Naive B cell (primary cell): ENCODE data around the gene KDM2A. TPM values are rescaled to one million over a fixed set of nuclear protein-coding genes. Genes with fewer than 3 reads are reported as not detected.

Experiments used
- ATAC-seq, 2 donors: fragments of 150-1000 bp; cut with Tn5 transposase; 2 replicates each; pipeline ENCODE4 v1.10.0; 2021; ENCODE audit warnings: low read depth in 2 of 2, mild to moderate bottlenecking in 2 of 2, moderate library complexity in 2 of 2
- DNase-seq: peaks from one replicate; pipeline ENCODE4 v3.0.0; 2022
- H3K27ac Mint-ChIP-seq, 6 donors: one replicate each; pipeline ENCODE4 v1.8.0; 2020 to 2022; ENCODE audit warnings: mild to moderate bottlenecking in 6 of 6, mixed read lengths in 6 of 6, moderate library complexity in 5 of 6, inconsistent platforms in 2 of 6
- H3K27me3 Mint-ChIP-seq, 3 donors: one replicate each; pipeline ENCODE4 v1.8.0; 2021 to 2022; ENCODE audit warnings: mixed read lengths in 3 of 3, mild to moderate bottlenecking in 1 of 3
- H3K36me3 Mint-ChIP-seq, 2 donors: one replicate each; pipeline ENCODE4 v1.8.0; 2020 to 2022; ENCODE audit warnings: mixed read lengths in 2 of 2, inconsistent platforms in 1 of 2, mild to moderate bottlenecking in 1 of 2
- H3K4me1 Mint-ChIP-seq, 3 donors: one replicate each; pipeline ENCODE4 v1.8.0; 2020 to 2022; ENCODE audit warnings: mixed read lengths in 3 of 3, inconsistent platforms in 1 of 3, mild to moderate bottlenecking in 1 of 3, moderate library complexity in 1 of 3
- H3K4me3 Mint-ChIP-seq, 8 donors: one replicate each; pipeline ENCODE4 v1.8.0; 2020 to 2022; ENCODE audit warnings: mild to moderate bottlenecking in 8 of 8, mixed read lengths in 8 of 8, moderate library complexity in 8 of 8, inconsistent platforms in 2 of 8
- H3K9me3 Mint-ChIP-seq, 7 donors: one replicate each; pipeline ENCODE4 v1.8.0; 2020 to 2022; ENCODE audit warnings: mixed read lengths in 7 of 7, mild to moderate bottlenecking in 5 of 7, inconsistent platforms in 2 of 7, moderate library complexity in 1 of 7
- polyA plus RNA-seq, 6 donors: library from polyadenylated mRNA; unstranded; fragments of 300-500 nt; fragmentation: Illumina TruSeq; gene quantifications; one replicate each; pipeline ENCODE4 v1.2.3, GENCODE V29; 2021; ENCODE audit warnings: low read depth in 6 of 6

Gene KDM2A
- polyA plus RNA-seq, 6 donors from 2014 or later: 3.6 to 26.3 (median 14.9) TPM

DNA sequence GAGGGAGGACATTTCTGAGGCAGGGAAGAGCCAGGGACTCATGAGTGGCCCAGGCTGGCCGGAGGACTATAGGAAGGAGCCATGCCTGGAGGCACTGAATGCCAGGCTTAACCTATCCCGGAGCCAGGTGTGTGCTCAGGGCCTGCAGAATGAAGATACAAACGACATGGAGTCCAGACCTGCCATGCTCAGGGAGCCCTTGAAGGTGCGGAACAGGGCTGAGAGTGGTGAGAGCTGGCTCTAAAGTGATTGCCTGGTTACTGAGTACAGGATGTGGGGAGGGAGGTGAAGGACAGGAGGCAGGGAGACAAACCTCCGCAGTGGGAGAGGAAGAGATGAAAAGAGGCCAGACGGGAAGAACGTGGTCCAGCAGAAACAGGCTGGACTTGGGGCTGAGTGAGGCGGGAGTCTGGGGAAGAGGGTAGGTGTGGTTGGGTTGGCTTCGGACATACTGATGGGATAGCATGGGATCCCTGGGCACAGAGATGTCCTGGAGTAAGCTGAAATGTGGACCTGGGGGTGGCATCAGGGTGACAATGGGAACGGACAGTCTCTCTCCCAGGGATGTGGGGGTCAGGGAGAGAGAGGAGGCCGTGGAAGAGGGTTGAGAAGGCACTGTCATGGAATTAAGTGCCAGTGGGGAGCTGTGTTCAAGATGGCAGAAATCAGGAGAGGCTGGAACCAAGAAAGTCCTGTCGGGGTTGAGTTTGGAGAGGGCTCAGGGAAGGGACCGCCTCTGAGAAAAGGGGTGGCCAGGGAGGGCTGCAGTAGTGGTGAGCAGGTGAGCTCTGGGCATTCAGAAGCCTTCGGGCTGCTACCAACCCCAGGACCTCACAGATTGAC, 168.5 kb downstream of the KDM2A start:
- ATAC-seq: no peak

DNA sequence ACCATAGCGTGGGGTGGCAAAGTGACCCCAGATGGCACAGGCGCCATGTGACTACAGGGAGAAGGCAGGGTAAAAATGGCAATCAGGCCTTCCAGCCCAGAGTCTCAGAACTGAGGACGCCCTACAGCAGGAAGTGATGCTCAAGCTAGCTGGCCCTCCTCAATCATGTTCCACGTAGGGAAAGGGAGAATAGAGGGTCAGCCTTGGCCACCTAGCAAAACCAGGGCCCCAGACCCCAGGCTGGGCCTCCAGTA, 169.1 kb downstream of the KDM2A start:
- Mint-ChIP-seq H3K36me3 (peaks cover 8 to 12% of the 10 kb centered on the region in 2 donors), H3K27me3 (no peaks in the 10 kb centered on the region), H3K4me3 (peak overlapping the region; percentile 79 to 92 (median 84)), H3K4me1 (peaks cover 36 to 52% (median 46%) of the 10 kb centered on the region in 3 donors), H3K27ac (peak overlapping the region; percentile 97 to 99 (median 98)), H3K9me3 (no peaks in the 10 kb centered on the region)
- DNase-seq (no peak), ATAC-seq (no peak)

More for the DNA sequence above, 168.5 kb downstream of the KDM2A start:
- Mint-ChIP-seq H3K27me3 (no peaks in the 10 kb centered on the region), H3K36me3 (peaks cover 3 to 8% of the 10 kb centered on the region in 2 donors), H3K4me1 (peaks cover 31 to 47% (median 41%) of the 10 kb centered on the region in 3 donors), H3K27ac (peak overlapping the region; percentile 97 to 99 (median 98)), H3K9me3 (no peaks in the 10 kb centered on the region), H3K4me3 (peak overlapping the region; percentile 79 to 92 (median 84))
- no peak for DNase-seq

DNA sequence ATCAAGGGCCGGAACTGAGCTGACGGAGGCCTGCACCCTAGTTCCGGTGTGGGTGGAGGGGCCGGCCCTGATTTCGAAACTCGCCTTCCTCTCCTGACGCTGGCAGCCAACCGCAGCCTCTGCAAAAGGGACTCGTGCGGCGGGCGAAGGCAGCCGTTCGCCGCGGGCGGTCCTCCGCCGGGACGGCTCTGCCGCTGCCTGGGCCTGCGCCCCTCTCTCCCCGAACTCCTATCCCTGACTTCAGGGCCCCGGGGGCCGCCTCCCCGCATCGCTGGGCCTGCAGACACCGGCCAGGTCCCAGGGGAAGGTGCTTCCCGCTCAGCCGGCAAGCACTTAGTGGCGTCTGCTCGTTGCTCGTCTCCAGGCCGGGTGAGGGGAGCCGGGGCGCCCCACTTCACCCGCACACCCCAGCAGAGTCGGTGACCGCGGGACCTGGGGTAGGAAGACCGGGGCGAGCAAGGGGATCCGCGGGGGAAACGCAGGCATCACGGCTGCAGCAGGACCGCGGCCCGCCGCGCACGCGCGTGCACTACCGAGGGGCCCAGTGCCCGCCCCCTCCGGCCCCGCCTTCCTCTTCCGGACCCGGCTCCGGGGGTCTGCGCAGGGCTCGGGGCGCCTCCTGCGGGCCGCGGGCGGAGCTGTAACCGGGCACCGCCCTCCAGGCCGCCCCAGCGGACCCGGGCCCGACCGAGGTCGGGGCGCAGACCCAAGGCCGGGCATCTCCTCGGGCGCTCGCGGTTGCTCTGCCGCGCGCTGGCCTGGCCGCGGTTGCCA, 169.6 kb downstream of the KDM2A start:
- ATAC-seq (peak; percentile 75 to 76), DNase-seq (peak; percentile 95)
- H3K4me3 Mint-ChIP-seq: peak overlapping the region; percentile 79 to 92 (median 84)
- H3K27me3 Mint-ChIP-seq: no peaks in the 10 kb centered on the region
- H3K9me3 Mint-ChIP-seq: no peaks in the 10 kb centered on the region
- H3K4me1 Mint-ChIP-seq: peaks cover 37 to 52% (median 48%) of the 10 kb centered on the region in 3 donors
- peak overlapping the region; percentile 97 to 99 (median 98) for H3K27ac Mint-ChIP-seq
- H3K36me3 Mint-ChIP-seq: peaks cover 8 to 12% of the 10 kb centered on the region in 2 donors

DNA sequence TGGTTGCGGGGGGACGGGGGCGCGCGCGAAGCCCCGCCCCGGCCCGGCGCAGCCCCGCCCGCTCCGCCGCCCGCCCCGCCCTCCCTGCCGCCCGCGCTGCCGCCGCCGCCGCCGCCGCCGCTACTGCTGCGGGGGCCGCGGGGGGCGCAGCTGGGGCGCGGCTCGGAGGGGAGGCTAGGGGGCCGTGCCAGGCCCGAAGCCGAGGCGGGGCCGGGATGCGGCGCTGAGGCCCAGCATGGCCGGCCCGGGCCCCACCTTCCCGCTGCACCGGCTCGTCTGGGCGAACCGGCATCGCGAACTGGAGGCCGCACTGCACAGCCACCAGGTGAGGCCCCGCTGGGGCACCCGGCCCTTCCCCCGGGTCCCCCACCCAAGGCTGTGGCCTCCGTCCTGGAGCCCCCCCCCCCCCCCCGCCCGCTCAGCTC, 170.2 kb downstream of the KDM2A start, which contains the start of gene ANKRD13D:
TSS of gene ANKRD13D (plus strand) at position 78 of the 425 bp plus-strand sequence. CDS start at position 236, 158 bp downstream.
- DNase-seq (no peak), ATAC-seq (peak in 1 of 2 donors; percentile 40)
- H3K27ac Mint-ChIP-seq: peak within 1 kb of the TSS; percentile 97 to 99 (median 98)
- H3K4me1 Mint-ChIP-seq: peaks cover 33 to 48% (median 45%) of the 10 kb centered on the region in 3 donors
- H3K27me3 Mint-ChIP-seq: no peaks in the 10 kb centered on the region
- H3K9me3 Mint-ChIP-seq: peaks cover 0 to 1% (median 0%) of the 10 kb centered on the region in 7 donors
- peaks cover 8 to 12% of the 10 kb centered on the region in 2 donors for H3K36me3 Mint-ChIP-seq
- peak within 1 kb of the TSS; percentile 81 to 93 (median 91) for H3K4me3 Mint-ChIP-seq

DNA sequence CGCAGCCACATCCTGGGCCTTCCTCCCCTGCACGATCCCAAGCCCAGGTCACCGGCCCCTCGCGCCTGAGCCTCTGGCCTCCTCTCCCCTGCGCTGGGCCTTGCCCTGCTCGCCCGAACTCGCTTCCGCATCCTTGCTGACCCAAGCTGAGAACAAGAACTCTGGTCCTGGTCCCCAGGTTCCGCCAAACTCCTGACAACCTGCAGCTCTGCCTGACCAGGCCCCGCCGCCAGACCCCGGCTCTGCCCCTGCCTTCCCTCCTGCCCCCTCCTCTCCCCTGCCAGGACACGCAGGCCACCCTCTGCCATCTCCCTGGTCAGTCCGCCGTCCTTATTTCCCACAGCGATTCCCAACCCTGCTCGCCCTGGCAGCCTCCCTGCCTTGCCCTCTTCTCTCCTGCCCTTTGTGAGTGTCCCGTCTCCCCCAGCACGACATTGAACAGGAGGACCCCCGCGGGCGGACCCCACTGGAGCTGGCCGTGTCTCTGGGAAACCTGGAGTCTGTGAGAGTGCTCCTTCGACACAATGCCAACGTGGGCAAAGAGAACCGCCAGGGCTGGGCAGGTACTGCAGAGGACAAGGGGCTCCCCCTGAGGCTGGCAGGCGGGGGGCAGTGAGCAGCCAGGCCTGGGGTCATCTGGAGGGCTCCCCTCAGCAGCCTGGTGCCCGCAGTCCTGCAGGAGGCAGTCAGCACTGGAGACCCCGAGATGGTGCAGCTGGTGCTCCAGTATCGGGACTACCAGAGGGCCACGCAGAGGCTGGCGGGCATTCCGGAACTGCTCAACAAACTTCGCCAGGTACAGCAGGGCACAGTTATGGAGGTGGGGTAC, 170.8 kb downstream of the KDM2A start:
- Mint-ChIP-seq H3K27ac (peak overlapping the region; percentile 20 to 97 (median 68)), H3K9me3 (peaks cover 0 to 2% (median 0%) of the 10 kb centered on the region in 7 donors), H3K4me3 (peak overlapping the region; percentile 78 to 93 (median 91)), H3K36me3 (peaks cover 8 to 12% of the 10 kb centered on the region in 2 donors), H3K4me1 (peaks cover 33 to 48% (median 45%) of the 10 kb centered on the region in 3 donors), H3K27me3 (no peaks in the 10 kb centered on the region)
- no peak for ATAC-seq
- DNase-seq: no peak

DNA sequence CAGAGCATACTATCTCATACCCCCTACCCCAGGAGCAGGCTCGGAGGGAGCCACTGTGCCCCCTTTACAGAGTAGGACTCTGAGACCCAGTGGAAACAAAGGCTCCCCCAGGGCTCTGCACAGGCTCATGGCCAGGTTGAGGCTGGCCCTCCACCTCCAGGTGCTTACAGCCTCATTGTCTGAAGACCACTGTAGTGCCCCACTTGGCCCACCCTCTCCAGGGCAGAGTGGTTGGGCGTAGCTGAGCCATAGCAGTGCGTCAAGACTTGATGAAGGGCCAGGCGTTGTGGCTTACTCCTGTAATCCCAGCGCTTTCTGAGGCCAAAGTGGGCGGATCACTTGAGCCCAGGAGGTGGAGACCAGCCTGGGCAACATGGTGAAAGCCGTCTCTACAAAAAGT, 171.7 kb downstream of the KDM2A start:
- peaks cover 8 to 13% of the 10 kb centered on the region in 2 donors for H3K36me3 Mint-ChIP-seq
- peaks cover 33 to 48% (median 45%) of the 10 kb centered on the region in 3 donors for H3K4me1 Mint-ChIP-seq
- DNase-seq (no peak), ATAC-seq (no peak)
- no peaks in the 10 kb centered on the region for H3K27me3 Mint-ChIP-seq
- H3K9me3 Mint-ChIP-seq: peaks cover 0 to 10% (median 2%) of the 10 kb centered on the region in 7 donors
- peak overlapping the region in 2 of 6 donors; percentile 57 to 76 for H3K27ac Mint-ChIP-seq
- peak overlapping the region in 6 of 8 donors; percentile 16 to 93 (median 84) for H3K4me3 Mint-ChIP-seq

DNA sequence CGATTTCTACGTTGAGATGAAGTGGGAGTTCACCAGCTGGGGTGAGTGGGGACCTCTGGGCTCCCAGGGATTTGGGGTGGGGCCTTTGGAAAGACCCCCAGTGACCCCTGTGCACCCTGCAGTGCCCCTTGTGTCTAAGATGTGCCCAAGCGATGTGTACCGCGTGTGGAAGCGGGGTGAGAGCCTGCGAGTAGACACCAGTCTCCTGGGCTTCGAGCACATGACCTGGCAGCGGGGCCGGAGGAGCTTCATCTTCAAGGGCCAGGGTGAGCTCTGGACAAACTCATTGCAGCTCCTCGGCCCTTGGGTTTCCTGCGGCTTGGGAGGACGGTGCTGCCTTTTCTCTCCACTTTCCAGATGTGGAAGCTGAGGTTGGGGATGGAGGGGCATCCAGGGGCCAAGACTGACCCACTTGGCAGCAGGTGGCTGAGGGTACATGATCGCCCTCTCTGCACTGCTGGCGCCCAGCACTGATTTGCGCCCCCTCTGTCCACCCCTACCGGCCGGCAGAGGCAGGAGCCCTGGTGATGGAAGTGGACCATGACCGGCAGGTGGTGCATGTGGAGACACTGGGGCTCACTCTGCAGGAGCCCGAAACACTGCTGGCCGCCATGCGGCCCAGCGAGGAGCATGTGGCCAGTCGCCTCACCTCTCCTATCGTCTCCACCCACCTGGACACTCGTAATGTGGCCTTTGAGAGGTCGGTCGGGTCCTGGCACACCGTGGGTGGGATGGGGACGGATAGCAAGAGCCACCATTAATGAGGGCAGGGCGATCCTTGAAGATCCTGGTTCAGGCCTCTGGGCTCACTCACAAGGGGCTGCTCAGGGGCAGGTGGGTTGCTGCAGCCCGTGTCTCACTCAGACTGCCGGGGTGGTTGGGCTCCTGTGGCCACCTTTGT, 172.7 kb downstream of the KDM2A start:
- Mint-ChIP-seq H3K4me1 (peaks cover 28 to 47% (median 42%) of the 10 kb centered on the region in 3 donors), H3K4me3 (peak overlapping the region in 5 of 8 donors; percentile 19 to 73 (median 56)), H3K36me3 (peaks cover 17 to 22% of the 10 kb centered on the region in 2 donors), H3K27ac (peak overlapping the region in 1 of 6 donors; percentile 42), H3K9me3 (peaks cover under 1 to 17% (median 10%) of the 10 kb centered on the region in 7 donors), H3K27me3 (no peaks in the 10 kb centered on the region)
- DNase-seq (no peak), ATAC-seq (no peak)

DNA sequence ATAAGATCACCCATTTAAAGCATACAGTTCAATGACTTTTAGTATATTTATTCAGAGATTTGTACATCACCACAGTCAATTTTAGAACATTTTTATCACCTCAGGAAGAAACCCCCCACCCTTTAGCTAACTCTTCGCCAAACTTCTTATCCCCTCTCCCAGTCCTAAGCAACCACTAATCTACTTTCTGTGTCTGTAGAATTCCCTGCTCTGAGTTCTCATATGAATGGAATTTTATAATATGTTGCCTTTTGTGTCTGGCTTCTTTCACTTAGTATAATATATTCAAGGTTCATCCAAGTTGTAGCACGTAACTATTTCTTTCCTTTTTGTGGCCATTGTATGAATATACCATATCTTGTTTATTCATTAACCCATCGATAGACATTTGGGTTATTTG, 173.6 kb downstream of the KDM2A start:
- Mint-ChIP-seq H3K27ac (peak overlapping the region in 3 of 6 donors; percentile 0 to 78 (median 14)), H3K4me3 (peak overlapping the region in 2 of 8 donors; percentile 7 to 73), H3K27me3 (no peaks in the 10 kb centered on the region), H3K36me3 (peaks cover 21 to 22% of the 10 kb centered on the region in 2 donors), H3K9me3 (peaks cover 4 to 20% (median 13%) of the 10 kb centered on the region in 7 donors), H3K4me1 (peaks cover 23 to 38% (median 33%) of the 10 kb centered on the region in 3 donors)
- ATAC-seq: no peak
- no peak for DNase-seq

DNA sequence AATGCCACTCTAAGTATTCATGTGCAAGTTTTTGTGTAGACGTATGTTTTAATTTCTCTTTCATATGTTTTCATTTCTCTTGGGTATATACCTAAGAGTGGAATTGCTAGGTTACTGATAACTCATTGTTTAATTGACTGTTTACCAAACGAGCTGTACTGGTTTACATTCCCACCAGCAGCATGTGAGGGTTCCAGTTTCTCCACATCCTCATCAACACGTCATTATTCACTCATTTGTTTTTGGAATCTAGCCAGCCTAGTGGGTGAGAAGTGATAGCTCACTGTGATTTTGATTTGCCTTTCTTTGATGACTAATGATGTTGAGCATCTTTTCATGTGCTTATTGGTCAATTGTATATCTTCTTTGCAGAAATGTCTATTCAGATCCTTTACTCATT, 174.0 kb downstream of the KDM2A start:
- Mint-ChIP-seq H3K36me3 (peaks cover 20 to 22% of the 10 kb centered on the region in 2 donors), H3K9me3 (peaks cover 4 to 20% (median 13%) of the 10 kb centered on the region in 7 donors), H3K4me1 (peaks cover 19 to 37% (median 29%) of the 10 kb centered on the region in 3 donors), H3K27me3 (no peaks in the 10 kb centered on the region), H3K27ac (peak overlapping the region in 1 of 6 donors; percentile 0), H3K4me3 (peak overlapping the region in 2 of 8 donors; percentile 7 to 73)
- ATAC-seq (no peak), DNase-seq (no peak)

DNA sequence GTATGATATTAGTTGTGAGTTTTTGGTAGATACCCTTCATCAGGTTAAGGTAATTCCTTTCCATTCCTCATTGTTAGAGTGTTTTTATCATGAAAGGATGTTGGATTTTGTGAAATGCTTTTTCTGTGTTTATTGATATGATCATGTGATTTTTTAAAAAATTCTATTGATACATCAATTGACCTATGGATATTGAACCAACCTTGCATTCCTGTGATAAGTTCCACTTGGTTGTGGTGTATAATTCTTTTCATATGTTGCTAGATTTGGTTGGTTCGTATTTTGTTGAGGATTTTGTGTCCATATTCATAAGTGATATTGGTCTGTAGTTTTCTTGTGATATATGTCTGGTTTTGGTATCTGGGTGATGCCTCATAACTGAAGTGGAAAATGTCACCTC, 176.8 kb downstream of the KDM2A start:
- no peak for ATAC-seq
- Mint-ChIP-seq H3K27me3 (no peaks in the 10 kb centered on the region), H3K9me3 (peaks cover 4 to 20% (median 13%) of the 10 kb centered on the region in 7 donors), H3K36me3 (peaks cover 28 to 29% of the 10 kb centered on the region in 2 donors), H3K27ac (peak overlapping the region in 1 of 6 donors; percentile 24), H3K4me3 (no peak overlapping the region), H3K4me1 (peaks cover 14 to 29% (median 17%) of the 10 kb centered on the region in 3 donors)
- no peak for DNase-seq

DNA sequence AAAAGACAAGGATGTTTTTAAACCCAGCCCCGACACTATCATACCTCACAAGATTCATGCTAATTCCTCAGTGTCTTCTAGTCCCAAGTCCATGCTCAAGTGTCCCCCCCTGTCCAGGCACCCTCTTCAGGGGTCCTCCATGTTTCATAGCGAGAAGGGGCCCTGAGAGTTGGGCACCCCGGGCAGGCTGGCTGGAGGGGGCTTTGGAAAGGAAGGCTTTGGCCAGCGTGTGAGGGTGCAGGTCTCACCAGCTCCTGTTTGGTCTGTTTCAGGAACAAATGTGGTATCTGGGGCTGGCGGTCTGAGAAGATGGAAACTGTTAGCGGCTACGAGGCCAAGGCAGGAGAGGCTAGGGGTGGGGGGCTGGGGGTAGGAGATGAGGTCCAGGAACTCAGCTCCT, 179.7 kb downstream of the KDM2A start:
- ATAC-seq: no peak
- Mint-ChIP-seq H3K27ac (no peak overlapping the region), H3K4me3 (no peak overlapping the region), H3K9me3 (peaks cover 4 to 20% (median 13%) of the 10 kb centered on the region in 7 donors), H3K4me1 (peaks cover 5 to 15% (median 9%) of the 10 kb centered on the region in 3 donors), H3K36me3 (peaks cover 21 to 23% of the 10 kb centered on the region in 2 donors), H3K27me3 (no peaks in the 10 kb centered on the region)
- no peak for DNase-seq
